Stimulated activated CD4-positive, alpha-beta T cell treated with anti-CD3 and anti-CD28 coated beads, Interleukin-1b, Interleukin-23, amount 100 ng/mL, for 4 hours (primary cell): ENCODE results near the gene PCDHGA6.
"Not testable (repeated sequence)": the region's sequence is repeated elsewhere in the genome, so short reads cannot be mapped to it uniquely, and the experiment has no call there.

Experiments
- DNase-seq, 2 donors: peaks; one replicate each; pipeline ENCODE4 v3.0.0-alpha.2; 2020; ENCODE audit warnings: low read depth in 2 of 2

The PCDHGA6 gene

DNA sequence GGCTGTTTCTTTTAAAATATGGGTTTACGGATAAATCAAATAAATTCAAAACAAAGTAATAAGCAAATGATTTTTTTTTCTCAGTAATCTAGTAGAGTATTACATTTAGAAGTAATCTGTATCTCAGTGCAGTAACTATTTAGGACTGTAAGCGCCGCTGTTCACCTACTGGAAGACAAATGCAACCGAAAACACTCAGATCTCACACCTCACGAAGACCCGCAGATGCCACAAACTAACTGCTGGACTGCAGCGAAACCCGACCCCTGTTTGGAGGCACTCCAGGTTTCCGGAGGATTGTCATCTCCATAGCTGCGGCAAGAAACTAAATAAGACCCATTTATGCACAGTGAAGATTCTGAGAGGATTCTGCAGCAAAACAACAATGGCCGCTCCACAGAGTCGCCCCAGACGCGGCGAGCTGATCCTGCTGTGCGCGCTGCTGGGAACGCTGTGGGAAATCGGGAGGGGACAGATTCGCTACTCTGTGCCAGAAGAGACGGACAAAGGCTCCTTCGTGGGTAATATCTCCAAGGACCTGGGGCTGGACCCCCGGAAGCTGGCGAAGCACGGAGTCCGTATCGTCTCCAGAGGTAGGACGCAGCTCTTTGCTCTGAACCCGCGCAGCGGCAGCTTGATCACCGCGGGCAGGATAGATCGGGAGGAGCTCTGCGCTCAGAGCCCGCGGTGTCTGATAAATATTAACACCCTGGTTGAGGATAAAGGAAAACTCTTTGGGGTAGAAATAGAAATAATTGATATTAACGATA, 18.9 kb downstream of the PCDHGA6 start, which contains the start of gene PCDHGA8:
Gene PCDHGA8, plus strand, starts transcription at position 205 of the 770 bp plus-strand sequence. Its CDS starts 181 bp downstream, at position 386.
- no peak for DNase-seq

- no peak for DNase-seq
These were observed 19.6 kb downstream of the PCDHGA6 start for GRCh38 chr5:141393267-141393666.

- not testable (repeated sequence) for DNase-seq
These were observed 20.9 kb downstream of the PCDHGA6 start for GRCh38 chr5:141394401-141395187.

- DNase-seq: peak in 1 of 2 donors; percentile 24
These were observed 24.3 kb downstream of the PCDHGA6 start, which contains the start of gene PCDHGB5 for GRCh38 chr5:141397756-141398551. TSS of gene PCDHGB5 (plus strand) at chr5:141397947. CDS start at chr5:141398128, 181 bp downstream.

GRCh38 chr5:141398608-141399007, 24.9 kb downstream of the PCDHGA6 start:
- DNase-seq: no peak

DNA sequence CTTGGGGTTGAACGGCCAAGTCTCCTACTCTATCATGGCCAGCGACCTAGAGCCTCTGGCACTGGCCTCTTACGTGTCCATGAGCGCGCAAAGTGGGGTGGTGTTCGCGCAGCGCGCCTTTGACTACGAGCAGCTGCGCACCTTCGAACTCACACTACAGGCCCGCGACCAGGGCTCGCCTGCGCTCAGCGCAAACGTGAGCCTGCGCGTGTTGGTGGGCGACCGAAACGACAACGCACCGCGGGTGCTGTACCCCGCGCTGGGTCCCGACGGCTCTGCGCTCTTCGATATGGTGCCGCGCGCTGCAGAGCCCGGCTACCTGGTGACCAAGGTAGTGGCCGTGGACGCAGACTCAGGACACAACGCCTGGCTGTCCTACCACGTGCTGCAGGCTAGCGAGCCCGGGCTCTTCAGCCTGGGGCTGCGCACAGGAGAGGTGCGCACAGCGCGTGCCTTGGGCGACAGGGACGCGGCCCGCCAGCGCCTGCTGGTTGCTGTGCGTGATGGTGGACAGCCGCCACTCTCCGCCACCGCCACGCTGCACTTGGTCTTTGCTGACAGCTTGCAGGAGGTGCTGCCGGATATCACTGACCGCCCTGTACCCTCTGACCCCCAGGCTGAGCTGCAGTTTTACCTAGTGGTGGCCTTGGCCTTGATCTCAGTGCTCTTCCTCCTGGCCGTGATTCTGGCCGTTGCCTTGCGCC, 26.0 kb downstream of the PCDHGA6 start:
- no peak for DNase-seq

DNA sequence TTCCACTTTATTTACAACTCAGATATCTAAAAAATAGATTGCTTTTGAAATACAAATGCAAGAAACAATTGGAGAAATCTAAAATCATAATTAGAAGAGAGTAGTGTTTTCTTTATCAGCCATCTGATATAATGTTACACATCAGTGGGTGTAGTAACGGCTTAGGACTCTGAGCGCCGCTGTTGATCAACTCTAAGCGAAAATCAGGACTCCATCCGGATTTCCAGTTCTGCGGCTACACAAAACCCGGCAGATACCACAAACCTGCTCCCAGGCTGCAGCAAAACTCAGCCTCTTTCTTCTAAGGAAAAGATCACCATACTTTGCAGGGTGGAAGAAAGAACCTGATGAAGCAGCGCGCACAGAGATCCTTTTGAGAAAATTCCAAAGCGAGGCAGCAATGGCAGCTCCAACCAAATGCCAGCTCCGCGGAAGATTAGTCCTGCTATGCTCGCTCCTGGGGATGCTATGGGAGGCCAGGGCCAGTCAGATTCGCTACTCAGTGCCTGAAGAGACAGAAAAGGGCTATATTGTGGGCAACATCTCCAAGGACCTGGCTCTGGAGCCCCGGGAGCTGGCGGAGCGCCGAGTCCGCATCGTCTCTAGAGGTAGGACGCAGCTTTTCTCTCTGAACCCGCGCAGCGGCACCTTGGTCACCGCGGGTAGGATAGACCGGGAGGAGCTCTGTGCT, 29.0 kb downstream of the PCDHGA6 start, which contains the start of gene PCDHGA9:
Gene PCDHGA9, plus strand, starts transcription at position 226 of the 691 bp plus-strand sequence. Its CDS starts 175 bp downstream, at position 401.
- no peak for DNase-seq

DNA sequence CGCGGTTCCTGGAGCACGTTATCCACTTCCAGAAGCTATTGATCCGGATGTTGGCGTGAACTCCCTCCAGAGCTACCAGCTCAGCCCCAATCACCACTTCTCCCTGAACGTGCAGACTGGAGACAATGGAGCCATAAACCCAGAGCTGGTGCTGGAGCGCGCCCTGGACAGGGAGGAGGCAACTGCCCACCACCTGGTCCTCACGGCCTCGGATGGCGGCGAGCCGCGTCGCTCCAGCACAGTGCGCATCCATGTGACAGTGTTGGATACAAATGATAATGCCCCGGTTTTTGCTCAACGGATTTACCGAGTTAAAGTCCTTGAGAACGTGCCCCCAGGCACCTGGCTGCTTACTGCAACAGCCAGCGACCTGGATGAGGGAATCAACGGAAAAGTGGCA, 29.7 kb downstream of the PCDHGA6 start:
- no peak for DNase-seq

DNA sequence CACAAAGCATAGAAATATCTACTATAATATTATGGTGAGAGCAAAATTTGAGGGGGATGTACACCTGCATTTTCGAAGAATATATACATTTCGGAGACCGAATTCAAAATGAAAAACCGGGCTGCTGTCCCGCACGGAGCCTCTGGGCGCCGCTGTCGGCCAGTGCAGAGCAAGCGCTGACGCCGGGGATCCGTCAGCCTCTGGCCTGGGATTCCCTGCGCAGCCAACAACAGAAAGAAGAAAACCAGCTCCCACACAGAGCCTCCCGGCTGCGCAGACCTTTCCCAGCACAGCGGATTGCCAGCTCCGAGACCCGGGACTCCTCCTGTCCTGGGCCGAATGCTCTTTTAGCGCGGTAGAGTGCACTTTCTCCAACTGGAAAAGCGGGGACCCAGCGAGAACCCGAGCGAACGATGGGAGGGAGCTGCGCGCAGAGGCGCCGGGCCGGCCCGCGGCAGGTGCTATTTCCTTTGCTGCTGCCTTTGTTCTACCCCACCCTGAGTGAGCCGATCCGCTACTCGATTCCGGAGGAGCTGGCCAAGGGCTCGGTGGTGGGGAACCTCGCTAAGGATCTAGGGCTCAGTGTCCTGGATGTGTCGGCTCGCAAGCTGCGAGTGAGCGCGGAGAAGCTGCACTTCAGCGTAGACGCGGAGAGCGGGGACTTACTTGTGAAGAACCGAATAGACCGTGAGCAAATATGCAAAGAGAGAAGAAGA, 34.3 kb downstream of the PCDHGA6 start, which contains the start of gene PCDHGB6:
Gene PCDHGB6, plus strand, starts transcription at position 232 of the 716 bp plus-strand sequence. Its CDS starts 182 bp downstream, at position 414.
- DNase-seq: peak in 1 of 2 donors; percentile 44

GRCh38 chr5:141409598-141410306, 36.1 kb downstream of the PCDHGA6 start:
- no peak for DNase-seq

- no peak for DNase-seq
These were observed 37.9 kb downstream of the PCDHGA6 start for GRCh38 chr5:141411575-141411974.

GRCh38 chr5:141412854-141413539, 39.3 kb downstream of the PCDHGA6 start, which contains the start of gene PCDHGA10:
TSS of gene PCDHGA10 (plus strand) at chr5:141412987. CDS start at chr5:141413176, 189 bp downstream.
- DNase-seq: peak; percentile 32 to 33

GRCh38 chr5:141413540-141414069, 39.9 kb downstream of the PCDHGA6 start:
- DNase-seq: no peak

DNA sequence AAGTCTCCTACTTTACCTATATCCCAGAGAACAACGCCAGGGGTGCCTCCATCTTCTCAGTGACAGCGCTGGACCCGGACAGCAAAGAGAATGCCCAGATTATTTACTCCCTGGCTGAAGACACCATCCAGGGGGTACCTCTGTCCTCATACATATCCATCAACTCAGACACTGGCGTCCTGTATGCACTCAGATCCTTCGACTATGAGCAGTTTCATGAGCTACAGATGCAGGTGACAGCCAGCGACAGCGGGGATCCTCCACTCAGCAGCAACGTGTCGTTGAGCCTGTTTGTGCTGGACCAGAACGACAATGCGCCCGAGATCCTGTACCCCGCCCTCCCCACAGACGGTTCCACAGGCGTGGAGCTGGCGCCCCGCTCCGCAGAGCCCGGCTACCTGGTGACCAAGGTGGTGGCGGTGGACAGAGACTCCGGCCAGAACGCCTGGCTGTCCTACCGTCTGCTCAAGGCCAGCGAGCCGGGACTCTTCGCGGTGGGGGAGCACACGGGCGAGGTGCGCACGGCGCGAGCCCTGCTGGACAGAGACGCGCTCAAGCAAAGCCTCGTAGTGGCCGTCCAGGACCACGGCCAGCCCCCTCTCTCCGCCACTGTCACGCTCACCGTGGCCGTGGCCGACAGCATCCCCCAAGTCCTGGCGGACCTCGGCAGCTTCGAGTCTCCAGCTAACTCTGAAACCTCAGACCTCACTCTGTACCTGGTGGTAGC, 41.0 kb downstream of the PCDHGA6 start:
- DNase-seq: not testable (repeated sequence)

DNA sequence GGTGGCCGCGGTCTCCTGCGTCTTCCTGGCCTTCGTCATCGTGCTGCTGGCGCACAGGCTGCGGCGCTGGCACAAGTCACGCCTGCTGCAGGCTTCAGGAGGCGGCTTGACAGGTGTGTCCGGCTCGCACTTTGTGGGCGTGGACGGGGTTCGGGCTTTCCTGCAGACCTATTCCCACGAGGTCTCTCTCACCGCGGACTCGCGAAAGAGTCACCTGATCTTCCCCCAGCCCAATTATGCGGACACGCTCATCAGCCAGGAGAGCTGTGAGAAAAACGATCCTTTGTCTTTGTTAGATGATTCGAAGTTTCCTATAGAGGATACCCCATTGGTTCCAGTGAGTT, 41.6 kb downstream of the PCDHGA6 start:
- DNase-seq: not testable (repeated sequence)

DNA sequence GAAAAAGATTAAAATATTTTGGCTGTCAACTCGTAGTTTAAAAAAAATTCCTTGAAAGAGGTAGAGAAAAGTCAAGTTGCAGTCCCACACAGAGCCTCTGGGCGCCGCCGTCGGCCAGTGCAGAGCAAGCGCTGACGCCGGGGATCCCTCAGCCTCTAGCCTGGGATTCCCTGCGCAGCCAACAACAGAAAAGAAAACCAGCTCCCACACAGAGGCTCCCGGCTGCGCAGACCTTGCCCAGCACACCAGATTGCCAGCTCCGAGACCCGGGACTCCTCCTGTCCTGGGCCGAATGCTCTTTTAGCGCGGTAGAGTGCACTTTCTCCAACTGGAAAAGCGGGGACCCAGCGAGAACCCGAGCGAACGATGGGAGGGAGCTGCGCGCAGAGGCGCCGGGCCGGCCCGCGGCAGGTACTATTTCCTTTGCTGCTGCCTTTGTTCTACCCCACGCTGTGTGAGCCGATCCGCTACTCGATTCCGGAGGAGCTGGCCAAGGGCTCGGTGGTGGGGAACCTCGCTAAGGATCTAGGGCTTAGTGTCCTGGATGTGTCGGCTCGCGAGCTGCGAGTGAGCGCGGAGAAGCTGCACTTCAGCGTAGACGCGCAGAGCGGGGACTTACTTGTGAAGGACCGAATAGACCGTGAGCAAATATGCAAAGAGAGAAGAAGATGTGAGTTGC, 43.9 kb downstream of the PCDHGA6 start, which contains the start of gene PCDHGB7:
Gene PCDHGB7, plus strand, starts transcription at position 184 of the 679 bp plus-strand sequence. Its CDS starts 183 bp downstream, at position 367.
- peak in 1 of 2 donors; percentile 48 for DNase-seq
